HCT116 (cell line): ENCODE results near the gene ARL6IP4. TPM values are rescaled to one million over a fixed set of nuclear protein-coding genes. Genes with fewer than 3 reads are reported as not detected.

Experiments used
- ATAC-seq: fragments of 200-7000 bp; cut with Tn5 transposase; 2 replicates; pipeline ENCODE4 v1.9.1; 2020; ENCODE audit warnings: mild to moderate bottlenecking, moderate library complexity
- BruUV-seq: library from RNA; stranded (reverse); fragments of 400-500 nt; replicated peaks from 2 replicates; lab custom pipeline; 2021; lab: Mats Ljungman, UMichigan
- CTCF ChIA-PET: fragments of 300-600 bp; sonication (Branson Sonifier 250); formaldehyde crosslinking; loops from one replicate; lab custom pipeline; 2021; ENCODE audit warnings: antibody characterized with exemption; lab: Charles Lee
- POLR2A ChIA-PET: fragments of 300-600, 350-600 bp; sonication (Branson Sonifier 250); formaldehyde crosslinking; loops from one replicate; lab custom pipeline; 2021; ENCODE audit warnings: antibody characterized with exemption; lab: Charles Lee
- RAD21 ChIA-PET, 2 experiments: fragments of 300-600 bp; sonication (Branson Sonifier 250); formaldehyde crosslinking; loops; one replicate each; lab custom pipeline; 2023; ENCODE audit warnings: low total read pairs in 2 of 2; ENCODE audit not compliant: uncharacterized antibody in 2 of 2, unreplicated experiment in 2 of 2, low non-redundant PET in 1 of 2; lab: Charles Lee
- DNase-seq: peaks from one replicate; pipeline ENCODE4 v3.0.0-alpha.2; 2010; ENCODE audit warnings: low read depth, low spot score
- H2AFZ ChIP-seq: fragments of 200-600 bp; shearing (Covaris generic), sonication (generic); 2 replicates; pipeline ENCODE4 v1.6.1; 2017; ENCODE audit warnings: low read depth, mixed run types, mixed read lengths, antibody characterized with exemption, low read length; ENCODE audit not compliant: poor library complexity, severe bottlenecking
- H3K27ac ChIP-seq: 2 replicates; pipeline ENCODE4 v1.5.1; 2012; ENCODE audit warnings: low read depth, low read length
- H3K27me3 ChIP-seq: fragments of 200-600 bp; sonication (generic); 2 replicates; pipeline ENCODE4 v1.6.1; 2016; ENCODE audit warnings: mixed run types, low read length, mixed read lengths; ENCODE audit not compliant: insufficient read depth
- H3K36me3 ChIP-seq, 2 experiments: fragments of 200-500 bp in 1 of 2; fragments of 200-600 bp in 1 of 2; sonication (Bioruptor generic) in 1 of 2; sonication (generic) in 1 of 2; 2 replicates each; pipeline versions ENCODE4 v1.5.1 to v1.6.1; 2014 to 2016; ENCODE audit warnings: low read length in 2 of 2, inconsistent platforms in 1 of 2, mixed read lengths in 1 of 2, mixed run types in 1 of 2; ENCODE audit not compliant: insufficient read depth in 2 of 2, control insufficient read depth in 1 of 2
- H3K4me1 ChIP-seq, 2 experiments: fragments of 200-600 bp in 1 of 2; sonication (generic) in 1 of 2; 2 replicates each; pipeline versions ENCODE4 v1.5.1 to v1.6.1; 2012 to 2017; ENCODE audit warnings: low read length in 2 of 2, inconsistent platforms in 1 of 2, mild to moderate bottlenecking in 1 of 2, mixed read lengths in 1 of 2, mixed run types in 1 of 2, moderate library complexity in 1 of 2; ENCODE audit not compliant: insufficient read depth in 2 of 2, control insufficient read depth in 1 of 2
- H3K4me2 ChIP-seq: fragments of 200-600 bp; sonication (generic); 2 replicates; pipeline ENCODE4 v1.6.1; 2017; ENCODE audit warnings: mixed run types, low read length, mixed read lengths
- H3K4me3 ChIP-seq, 2 experiments: fragments of 200-600 bp in 1 of 2; sonication (generic) in 1 of 2; replicated peaks in 1 of 2; 2 replicates each; pipeline ENCODE4 v1.5.1; 2011 to 2016; ENCODE audit warnings: low read length in 2 of 2, control low read depth in 1 of 2, low read depth in 1 of 2, mild to moderate bottlenecking in 1 of 2, mixed read lengths in 1 of 2, mixed run types in 1 of 2
- H3K79me2 ChIP-seq: fragments of 200-600 bp; sonication (generic); 2 replicates; pipeline ENCODE4 v1.6.1; 2017; ENCODE audit warnings: mild to moderate bottlenecking, mixed run types, low read length, moderate library complexity, mixed read lengths; ENCODE audit not compliant: insufficient read depth
- H3K9ac ChIP-seq: fragments of 200-600 bp; sonication (generic); 2 replicates; pipeline ENCODE4 v1.6.1; 2016; ENCODE audit warnings: low read length, mixed read lengths
- H3K9me2 ChIP-seq: fragments of 200-600 bp; sonication (generic), shearing (Covaris generic); 2 replicates; pipeline ENCODE4 v1.6.1; 2017; ENCODE audit warnings: mixed run types, mild to moderate bottlenecking, moderate library complexity; ENCODE audit not compliant: insufficient read depth
- H3K9me3 ChIP-seq, 2 experiments: fragments of 200-500 bp in 1 of 2; fragments of 200-600 bp in 1 of 2; sonication (Bioruptor generic) in 1 of 2; sonication (generic) in 1 of 2; 2 replicates each; pipeline ENCODE4 v1.6.1; 2014 to 2017; ENCODE audit warnings: low read length in 2 of 2, mixed read lengths in 2 of 2, inconsistent platforms in 1 of 2, low read depth in 1 of 2, mild to moderate bottlenecking in 1 of 2, mixed run types in 1 of 2, moderate library complexity in 1 of 2; ENCODE audit not compliant: control insufficient read depth in 1 of 2, insufficient read depth in 1 of 2
- H4K20me1 ChIP-seq: fragments of 200-600 bp; sonication (generic), shearing (Covaris generic); 2 replicates; pipeline ENCODE4 v1.6.1; 2017; ENCODE audit warnings: mixed run types, mild to moderate bottlenecking, moderate library complexity; ENCODE audit not compliant: insufficient read depth
- ATF3 ChIP-seq: IDR thresholded peaks from 2 replicates; pipeline ENCODE4 v1.6.1; 2012
- CBX3 ChIP-seq: IDR thresholded peaks from 2 replicates; pipeline ENCODE4 v1.6.1; 2012; ENCODE audit warnings: low read depth
- CEBPB ChIP-seq: IDR thresholded peaks from 2 replicates; pipeline ENCODE4 v1.6.1; 2012; ENCODE audit warnings: low read depth
- EGR1 ChIP-seq: IDR thresholded peaks from 2 replicates; pipeline ENCODE4 v1.6.1; 2012; ENCODE audit warnings: low read depth
- ELF1 ChIP-seq: IDR thresholded peaks from 2 replicates; pipeline ENCODE4 v1.6.1; 2012; ENCODE audit warnings: low read depth, borderline replicate concordance
- EZH2 ChIP-seq: fragments of 200-600 bp; sonication (generic); IDR thresholded peaks from 2 replicates; pipeline ENCODE4 v1.6.1; 2017; ENCODE audit warnings: antibody characterized with exemption, mixed run types
- EZH2phosphoT487 ChIP-seq: fragments of 200-600 bp; IDR thresholded peaks from 2 replicates; pipeline ENCODE4 v1.6.1; 2018; ENCODE audit warnings: antibody characterized with exemption, borderline replicate concordance
- MAX ChIP-seq: IDR thresholded peaks from 2 replicates; pipeline ENCODE4 v1.6.1; 2012
- POLR2A ChIP-seq: IDR thresholded peaks from 2 replicates; pipeline ENCODE4 v1.7.0; 2011; ENCODE audit warnings: borderline replicate concordance; ENCODE audit not compliant: insufficient read depth, insufficient read length; ENCODE audit errors: extremely low read depth
- POLR2AphosphoS5 ChIP-seq: IDR thresholded peaks from 2 replicates; pipeline ENCODE4 v1.6.1; 2011; ENCODE audit warnings: mild to moderate bottlenecking, low read depth, low read length, moderate library complexity
- RAD21 ChIP-seq: IDR thresholded peaks from 2 replicates; pipeline ENCODE4 v1.6.1; 2012; ENCODE audit warnings: low read depth, mild to moderate bottlenecking
- SP1 ChIP-seq: IDR thresholded peaks from 2 replicates; pipeline ENCODE4 v1.6.1; 2012; ENCODE audit warnings: low read depth
- SRF ChIP-seq: IDR thresholded peaks from 2 replicates; pipeline ENCODE4 v1.6.1; 2012; ENCODE audit warnings: low read depth
- TCF7L2 ChIP-seq: IDR thresholded peaks from 2 replicates; pipeline ENCODE4 v1.7.0; 2011; ENCODE audit warnings: borderline replicate concordance, inconsistent platforms; ENCODE audit not compliant: insufficient read depth, insufficient read length; ENCODE audit errors: extremely low read depth
- YY1 ChIP-seq: IDR thresholded peaks from 2 replicates; pipeline ENCODE4 v1.6.1; 2011; ENCODE audit warnings: low read length, low read depth, moderate library complexity, mild to moderate bottlenecking; ENCODE audit not compliant: insufficient replicate concordance; ENCODE audit errors: extremely low read depth
- ZBTB33 ChIP-seq: IDR thresholded peaks from 2 replicates; pipeline ENCODE4 v1.6.1; 2011; ENCODE audit warnings: mild to moderate bottlenecking, low read length, moderate library complexity; ENCODE audit not compliant: insufficient replicate concordance; ENCODE audit errors: extremely low read depth
- ZNF274 ChIP-seq: fragments of 200-500 bp; sonication (Bioruptor generic); IDR thresholded peaks from 2 replicates; pipeline ENCODE4 v1.6.1; 2014; ENCODE audit warnings: mild to moderate bottlenecking, low read depth, low read length, inconsistent platforms
- intact Hi-C: fragments of 100-400 bp; cut with micrococcal nuclease; formaldehyde crosslinking; loops from 2 replicates; pipeline ENCODE4 v1.10.0; 2022
- total RNA-seq: library from RNA; stranded (reverse); gene quantifications from one replicate; pipeline ENCODE4 v1.2.1, GENCODE V29; 2021; ENCODE audit not compliant: unreplicated experiment
- TF ChIP-seq, protein P1 (sequence below), 3 experiments: fragments of 200-600 bp in 1 of 3; sonication (generic) in 1 of 3; IDR thresholded peaks in 2 of 3; conservative IDR thresholded peaks in 1 of 3; 2 replicates each; pipeline ENCODE4 v1.5.1; 2012 to 2017; ENCODE audit warnings: low read depth in 2 of 3, low read length in 2 of 3, antibody characterized with exemption in 1 of 3, borderline replicate concordance in 1 of 3, control low read depth in 1 of 3, mild to moderate bottlenecking in 1 of 3, mixed read lengths in 1 of 3, mixed run types in 1 of 3, moderate library complexity in 1 of 3; ENCODE audit not compliant: insufficient read depth in 1 of 3

The ARL6IP4 gene
- total RNA-seq, 1 experiment from 2014 or later: 128 TPM

DNA sequence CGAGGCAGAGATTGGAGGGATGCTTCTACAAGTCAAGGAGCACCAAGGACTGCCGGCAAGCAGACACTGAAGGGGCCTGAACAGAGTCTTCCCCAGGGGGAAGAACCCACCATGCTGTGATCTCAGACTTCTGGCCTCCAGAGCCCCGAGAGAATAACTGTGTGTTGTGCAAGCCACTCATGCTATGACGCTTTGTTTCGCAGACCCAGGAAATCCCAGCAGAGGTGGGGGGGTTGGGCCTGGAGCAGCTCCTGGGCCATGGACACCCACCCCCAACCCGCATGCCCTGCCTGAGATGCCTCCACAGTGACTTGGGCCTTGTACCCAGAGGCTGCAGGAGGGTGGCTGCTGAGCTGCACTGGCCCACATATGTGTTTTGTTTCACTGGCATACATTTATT, 31.2 kb downstream of the ARL6IP4 start:
- H3K4me1 ChIP-seq: no peaks in the 10 kb centered on the region
- POLR2A ChIA-PET: no interaction called here
- no peaks in the 10 kb centered on the region for H3K79me2 ChIP-seq
- no peak overlapping the region for H2AFZ ChIP-seq
- RAD21 ChIA-PET: no interaction called here
- BruUV-seq: no TSS peak
- H3K27ac ChIP-seq: no peak overlapping the region
- ATAC-seq (no peak), DNase-seq (no peak)
- 0 out of 4 replicates have a peak, but pooled peaks cover 0 to 3% of the 10 kb centered on the region in 2 experiments for H3K36me3 ChIP-seq
- TF ChIP-seq CBX3: no peak
- no peak for TF ChIP-seq POLR2AphosphoS5
- no peak for TF ChIP-seq YY1
- no peak for TF ChIP-seq EZH2phosphoT487
- no peak for TF ChIP-seq EZH2
- TF ChIP-seq POLR2A: no peak
- no peak for TF ChIP-seq ELF1
- no peak for TF ChIP-seq ATF3
- TF ChIP-seq ZNF274: no peak
- no peak for TF ChIP-seq SRF
- no peak for TF ChIP-seq CEBPB
- TF ChIP-seq RAD21: no peak
- no peak for TF ChIP-seq ZBTB33
- no peak for TF ChIP-seq SP1
- TF ChIP-seq TCF7L2: no peak
- TF ChIP-seq MAX: no peak
- TF ChIP-seq, protein P1, sequence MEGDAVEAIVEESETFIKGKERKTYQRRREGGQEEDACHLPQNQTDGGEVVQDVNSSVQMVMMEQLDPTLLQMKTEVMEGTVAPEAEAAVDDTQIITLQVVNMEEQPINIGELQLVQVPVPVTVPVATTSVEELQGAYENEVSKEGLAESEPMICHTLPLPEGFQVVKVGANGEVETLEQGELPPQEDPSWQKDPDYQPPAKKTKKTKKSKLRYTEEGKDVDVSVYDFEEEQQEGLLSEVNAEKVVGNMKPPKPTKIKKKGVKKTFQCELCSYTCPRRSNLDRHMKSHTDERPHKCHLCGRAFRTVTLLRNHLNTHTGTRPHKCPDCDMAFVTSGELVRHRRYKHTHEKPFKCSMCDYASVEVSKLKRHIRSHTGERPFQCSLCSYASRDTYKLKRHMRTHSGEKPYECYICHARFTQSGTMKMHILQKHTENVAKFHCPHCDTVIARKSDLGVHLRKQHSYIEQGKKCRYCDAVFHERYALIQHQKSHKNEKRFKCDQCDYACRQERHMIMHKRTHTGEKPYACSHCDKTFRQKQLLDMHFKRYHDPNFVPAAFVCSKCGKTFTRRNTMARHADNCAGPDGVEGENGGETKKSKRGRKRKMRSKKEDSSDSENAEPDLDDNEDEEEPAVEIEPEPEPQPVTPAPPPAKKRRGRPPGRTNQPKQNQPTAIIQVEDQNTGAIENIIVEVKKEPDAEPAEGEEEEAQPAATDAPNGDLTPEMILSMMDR (IDR thresholded peaks at IDR 0.05 in 2 of 3, conservative IDR thresholded peaks at IDR 0.05 in 1 of 3; ENCODE audit: borderline replicate concordance in 1 of 3, insufficient read depth in 1 of 3, low read depth in 2 of 3, low read length in 2 of 3): no peak
- no peak for TF ChIP-seq EGR1
- H3K9me2 ChIP-seq: no peaks in the 10 kb centered on the region
- H4K20me1 ChIP-seq: no peaks in the 10 kb centered on the region
- no peak overlapping the region for H3K9ac ChIP-seq
- H3K4me2 ChIP-seq: no peak overlapping the region
- intact Hi-C loops: no loop called here
- no peaks in the 10 kb centered on the region for H3K27me3 ChIP-seq
- H3K9me3 ChIP-seq: no peaks in the 10 kb centered on the region
- H3K4me3 ChIP-seq: no peak overlapping the region
- CTCF ChIA-PET: no interaction called here
